Activated naive CD4-positive, alpha-beta T cell treated with anti-CD3 and anti-CD28 coated beads for 36 hours (primary cell): ENCODE measurements around the gene DCTD. TPM values are rescaled to one million over a fixed set of nuclear protein-coding genes. Genes with fewer than 3 reads are reported as not detected.

Experiments used
- CTCF ChIA-PET: fragments of 350-600 bp; sonication (Branson Sonifier 250); formaldehyde crosslinking; loops from one replicate; lab custom pipeline; 2021; ENCODE audit warnings: antibody characterized with exemption; lab: Charles Lee
- DNase-seq: peaks from one replicate; pipeline ENCODE4 v3.0.0-alpha.2; 2020
- H3K27ac Mint-ChIP-seq: one replicate; pipeline ENCODE4 v1.8.0; 2021; ENCODE audit warnings: mild to moderate bottlenecking, mixed read lengths
- H3K27me3 Mint-ChIP-seq: one replicate; pipeline ENCODE4 v1.8.0; 2021; ENCODE audit warnings: low read depth, mixed read lengths
- H3K36me3 Mint-ChIP-seq: one replicate; pipeline ENCODE4 v1.8.0; 2021; ENCODE audit warnings: low read depth, mixed read lengths
- H3K4me1 Mint-ChIP-seq: one replicate; pipeline ENCODE4 v1.8.0; 2021; ENCODE audit warnings: low read depth, mixed read lengths
- H3K4me3 Mint-ChIP-seq: one replicate; pipeline ENCODE4 v1.8.0; 2021; ENCODE audit warnings: mild to moderate bottlenecking, moderate library complexity, mixed read lengths
- H3K9me3 Mint-ChIP-seq: one replicate; pipeline ENCODE4 v1.8.0; 2021; ENCODE audit warnings: mixed read lengths
- intact Hi-C: fragments of 100-400 bp; cut with micrococcal nuclease; formaldehyde crosslinking; loops from one replicate; pipeline ENCODE4 v1.15.1; 2023
- total RNA-seq, 2 experiments: library from RNA; stranded (reverse); gene quantifications; one replicate each; pipeline ENCODE4 v1.2.3, GENCODE V29; 2021

The DCTD gene
- total RNA-seq, 2 experiments from 2014 or later, result 137 to 152 TPM

- no peaks in the 10 kb centered on the region for H3K36me3 Mint-ChIP-seq
- DNase-seq, result no peak
- no peak overlapping the region for H3K4me3 Mint-ChIP-seq
- H3K27me3 Mint-ChIP-seq, result peaks cover 4% of the 10 kb centered on the region
- H3K4me1 Mint-ChIP-seq, result peaks cover 2% of the 10 kb centered on the region
- intact Hi-C loops, result loop anchor here (10.0 kb wide), 1 partner anchor 1624 kb away; no protein-coding TSS in a partner anchor
- no peaks in the 10 kb centered on the region for H3K9me3 Mint-ChIP-seq
- CTCF ChIA-PET, result interaction anchor here (0.6 to 1.6 kb wide), 2 partner anchors 9 to 335 kb away, joined by 5 to 6 read pairs; no protein-coding TSS in a partner anchor
- H3K27ac Mint-ChIP-seq, result no peak overlapping the region
These were observed 12.1 kb upstream of the DCTD start for GRCh38 chr4:182929296-182929695.

- H3K27me3 Mint-ChIP-seq, result peaks cover 4% of the 10 kb centered on the region
- intact Hi-C loops, result loop anchor here (10.0 kb wide), 1 partner anchor 1623 kb away; no protein-coding TSS in a partner anchor
- H3K4me1 Mint-ChIP-seq, result peaks cover 2% of the 10 kb centered on the region
- no peaks in the 10 kb centered on the region for H3K9me3 Mint-ChIP-seq
- no peak overlapping the region for H3K4me3 Mint-ChIP-seq
- CTCF ChIA-PET, result interaction anchor here (0.7 to 1.9 kb wide), 3 partner anchors 10 to 334 kb away, joined by 3 to 7 read pairs (median 4); no protein-coding TSS in a partner anchor
- DNase-seq, result peak; percentile 10
- H3K27ac Mint-ChIP-seq, result no peak overlapping the region
- H3K36me3 Mint-ChIP-seq, result no peaks in the 10 kb centered on the region
These were observed 10.9 kb upstream of the DCTD start for GRCh38 chr4:182928061-182928460.

- Mint-ChIP-seq H3K36me3 (no peaks in the 10 kb centered on the region), H3K4me1 (peaks cover 2% of the 10 kb centered on the region), H3K27me3 (peaks cover 4% of the 10 kb centered on the region), H3K9me3 (no peaks in the 10 kb centered on the region), H3K27ac (no peak overlapping the region), H3K4me3 (no peak overlapping the region)
- CTCF ChIA-PET, result interaction anchor here (0.6 to 1.9 kb wide), 4 partner anchors 9 to 335 kb away, joined by 3 to 7 read pairs (median 4); no protein-coding TSS in a partner anchor
- intact Hi-C loops, result loop anchor here (10.0 kb wide), 1 partner anchor 1623 kb away; no protein-coding TSS in a partner anchor
- DNase-seq, result no peak
These were observed 10.3 kb upstream of the DCTD start for GRCh38 chr4:182927505-182927904.

- Mint-ChIP-seq H3K4me3 (no peak overlapping the region), H3K36me3 (no peaks in the 10 kb centered on the region), H3K9me3 (no peaks in the 10 kb centered on the region), H3K27ac (no peak overlapping the region), H3K27me3 (peaks cover 4% of the 10 kb centered on the region), H3K4me1 (peaks cover 2% of the 10 kb centered on the region)
- CTCF ChIA-PET, result interaction anchor here (0.6 to 2.1 kb wide), 13 partner anchors 13 to 480 kb away, joined by 3 to 13 read pairs (median 3); partner anchors contain the start of gene WWC2
- no peak for DNase-seq
- intact Hi-C loops, result loop anchor here (1.0 to 10.0 kb wide), 2 partner anchors 448 to 1621 kb away; no protein-coding TSS in a partner anchor
These were observed 8.7 kb upstream of the DCTD start for GRCh38 chr4:182925855-182926254.

GRCh38 chr4:182925298-182925757 is 8.1 kb upstream of the DCTD start:
- intact Hi-C loops, result loop anchor here (1.0 to 10.0 kb wide), 2 partner anchors 447 to 1621 kb away; no protein-coding TSS in a partner anchor
- H3K36me3 Mint-ChIP-seq, result no peaks in the 10 kb centered on the region
- CTCF ChIA-PET, result interaction anchor here (0.7 to 2.1 kb wide), 21 partner anchors 8 to 820 kb away, joined by 3 to 13 read pairs (median 4); partner anchors contain the start of gene WWC2

GRCh38 chr4:182924497-182924896 is 7.3 kb upstream of the DCTD start:
- H3K27ac Mint-ChIP-seq, result no peak overlapping the region
- H3K4me3 Mint-ChIP-seq, result no peak overlapping the region
- DNase-seq, result no peak
- H3K9me3 Mint-ChIP-seq, result no peaks in the 10 kb centered on the region
- intact Hi-C loops, result loop anchor here (10.0 kb wide), 1 partner anchor 1620 kb away; no protein-coding TSS in a partner anchor
- peaks cover 7% of the 10 kb centered on the region for H3K4me1 Mint-ChIP-seq
- no peaks in the 10 kb centered on the region for H3K36me3 Mint-ChIP-seq
- H3K27me3 Mint-ChIP-seq, result peaks cover 4% of the 10 kb centered on the region
- CTCF ChIA-PET, result interaction anchor here (0.7 to 1.9 kb wide), 17 partner anchors 9 to 819 kb away, joined by 3 to 9 read pairs (median 4); partner anchors contain the start of gene WWC2

More at GRCh38 chr4:182925298-182925757, 8.1 kb upstream of the DCTD start:
- DNase-seq, result peak; percentile 80
- Mint-ChIP-seq H3K27me3 (peaks cover 4% of the 10 kb centered on the region), H3K9me3 (no peaks in the 10 kb centered on the region), H3K4me3 (no peak overlapping the region), H3K4me1 (peaks cover 2% of the 10 kb centered on the region), H3K27ac (no peak overlapping the region)

GRCh38 chr4:182923796-182924340 is 6.7 kb upstream of the DCTD start:
- intact Hi-C loops, result loop anchor here (10.0 kb wide), 1 partner anchor 1619 kb away; no protein-coding TSS in a partner anchor
- Mint-ChIP-seq H3K4me3 (no peak overlapping the region), H3K9me3 (no peaks in the 10 kb centered on the region), H3K36me3 (no peaks in the 10 kb centered on the region), H3K27me3 (peaks cover 4% of the 10 kb centered on the region), H3K4me1 (peaks cover 10% of the 10 kb centered on the region), H3K27ac (no peak overlapping the region)
- no peak for DNase-seq
- CTCF ChIA-PET, result interaction anchor here (1.5 to 1.6 kb wide), 2 partner anchors 9 to 338 kb away, joined by 4 to 6 read pairs; no protein-coding TSS in a partner anchor

- Mint-ChIP-seq H3K36me3 (no peaks in the 10 kb centered on the region), H3K4me1 (peaks cover 15% of the 10 kb centered on the region), H3K9me3 (no peaks in the 10 kb centered on the region), H3K4me3 (no peak overlapping the region), H3K27me3 (peaks cover 4% of the 10 kb centered on the region), H3K27ac (no peak overlapping the region)
- no peak for DNase-seq
- intact Hi-C loops, result loop anchor here (10.0 kb wide), 1 partner anchor 1619 kb away; no protein-coding TSS in a partner anchor
- CTCF ChIA-PET, result interaction anchor here (2.5 kb wide), 1 partner anchor 15 kb away, joined by 16 read pairs; no protein-coding TSS in a partner anchor
These were observed 6.2 kb upstream of the DCTD start for GRCh38 chr4:182923366-182923765.

- CTCF ChIA-PET, result interaction anchor here (2.5 kb wide), 1 partner anchor 16 kb away, joined by 16 read pairs; no protein-coding TSS in a partner anchor
- no peak for DNase-seq
- intact Hi-C loops, result loop anchor here (10.0 kb wide), 1 partner anchor 1618 kb away; no protein-coding TSS in a partner anchor
- no peaks in the 10 kb centered on the region for H3K9me3 Mint-ChIP-seq
- no peak overlapping the region for H3K27ac Mint-ChIP-seq
- peaks cover 3% of the 10 kb centered on the region for H3K27me3 Mint-ChIP-seq
- H3K4me3 Mint-ChIP-seq, result no peak overlapping the region
- no peaks in the 10 kb centered on the region for H3K36me3 Mint-ChIP-seq
- H3K4me1 Mint-ChIP-seq, result peaks cover 20% of the 10 kb centered on the region
These were observed 5.5 kb upstream of the DCTD start for GRCh38 chr4:182922501-182923284.

- CTCF ChIA-PET, result interaction anchor here (2.5 kb wide), 1 partner anchor 17 kb away, joined by 16 read pairs; no protein-coding TSS in a partner anchor
- no peak for DNase-seq
- no peak overlapping the region for H3K27ac Mint-ChIP-seq
- no peaks in the 10 kb centered on the region for H3K36me3 Mint-ChIP-seq
- no peak overlapping the region for H3K4me3 Mint-ChIP-seq
- H3K9me3 Mint-ChIP-seq, result no peaks in the 10 kb centered on the region
- intact Hi-C loops, result loop anchor here (10.0 kb wide), 1 partner anchor 1617 kb away; no protein-coding TSS in a partner anchor
- peaks cover 20% of the 10 kb centered on the region for H3K4me1 Mint-ChIP-seq
- no peaks in the 10 kb centered on the region for H3K27me3 Mint-ChIP-seq
These were observed 4.4 kb upstream of the DCTD start for GRCh38 chr4:182921608-182922007.

GRCh38 chr4:182920676-182921075 is 3.5 kb upstream of the DCTD start:
- peaks cover 5% of the 10 kb centered on the region for H3K36me3 Mint-ChIP-seq
- no peak overlapping the region for H3K4me3 Mint-ChIP-seq
- no peaks in the 10 kb centered on the region for H3K9me3 Mint-ChIP-seq
- no peak overlapping the region for H3K27ac Mint-ChIP-seq
- H3K4me1 Mint-ChIP-seq, result peaks cover 26% of the 10 kb centered on the region
- intact Hi-C loops, result loop anchor here (10.0 kb wide), 1 partner anchor 1616 kb away; no protein-coding TSS in a partner anchor
- CTCF ChIA-PET, result no interaction called here
- H3K27me3 Mint-ChIP-seq, result no peaks in the 10 kb centered on the region
- DNase-seq, result no peak
